Suprapubic skin (tissue), 3 donors: ENCODE measurements around the gene BBIP1.
"Not testable (repeated sequence)": the region's sequence is repeated elsewhere in the genome, so short reads cannot be mapped to it uniquely, and the experiment has no call there.

Experiments used
- EP300 ChIP-seq: sonication (generic); formaldehyde crosslinking; IDR thresholded peaks from one replicate; pipeline ENCODE4 v1.6.1; 2017; ENCODE audit warnings: antibody characterized with exemption
- POLR2A ChIP-seq, 2 donors: fragments of 450-650 bp; IDR thresholded peaks; one replicate each; pipeline ENCODE4 v1.6.1; 2017; ENCODE audit warnings: antibody characterized with exemption in 2 of 2, mild to moderate bottlenecking in 2 of 2, moderate library complexity in 2 of 2
- TF ChIP-seq, protein P1 (sequence below), 2 donors: fragments of 200-600 bp in 1 of 2; fragments of 450-650 bp in 1 of 2; sonication (generic) in 1 of 2; IDR thresholded peaks; one replicate each; pipeline ENCODE4 v1.5.1; 2016 to 2019; ENCODE audit warnings: antibody characterized with exemption in 2 of 2, mild to moderate bottlenecking in 1 of 2, moderate library complexity in 1 of 2

DNA sequence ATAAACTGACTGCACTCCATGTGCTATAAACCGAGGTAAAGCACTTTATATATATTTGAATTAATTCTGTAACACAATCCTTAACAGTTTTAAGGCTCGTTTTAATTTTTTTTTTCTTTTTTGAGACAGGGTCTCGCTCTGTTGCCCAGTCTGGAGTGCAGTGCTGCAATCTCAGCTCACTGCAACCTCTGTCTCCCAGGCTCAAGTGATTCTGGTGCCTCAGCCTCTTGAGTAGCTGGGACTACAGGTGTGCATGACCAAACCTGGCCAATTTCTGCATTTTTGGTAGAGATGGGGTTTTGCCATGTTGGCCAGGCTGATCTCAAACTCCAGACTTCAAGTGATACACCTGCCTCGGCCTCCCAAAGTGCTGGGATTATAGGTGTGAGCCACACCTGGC, 3.4 kb downstream of the BBIP1 start:
- TF ChIP-seq POLR2A (IDR thresholded peaks at IDR 0.05); EP300: not testable (repeated sequence)
- TF ChIP-seq, protein P1, sequence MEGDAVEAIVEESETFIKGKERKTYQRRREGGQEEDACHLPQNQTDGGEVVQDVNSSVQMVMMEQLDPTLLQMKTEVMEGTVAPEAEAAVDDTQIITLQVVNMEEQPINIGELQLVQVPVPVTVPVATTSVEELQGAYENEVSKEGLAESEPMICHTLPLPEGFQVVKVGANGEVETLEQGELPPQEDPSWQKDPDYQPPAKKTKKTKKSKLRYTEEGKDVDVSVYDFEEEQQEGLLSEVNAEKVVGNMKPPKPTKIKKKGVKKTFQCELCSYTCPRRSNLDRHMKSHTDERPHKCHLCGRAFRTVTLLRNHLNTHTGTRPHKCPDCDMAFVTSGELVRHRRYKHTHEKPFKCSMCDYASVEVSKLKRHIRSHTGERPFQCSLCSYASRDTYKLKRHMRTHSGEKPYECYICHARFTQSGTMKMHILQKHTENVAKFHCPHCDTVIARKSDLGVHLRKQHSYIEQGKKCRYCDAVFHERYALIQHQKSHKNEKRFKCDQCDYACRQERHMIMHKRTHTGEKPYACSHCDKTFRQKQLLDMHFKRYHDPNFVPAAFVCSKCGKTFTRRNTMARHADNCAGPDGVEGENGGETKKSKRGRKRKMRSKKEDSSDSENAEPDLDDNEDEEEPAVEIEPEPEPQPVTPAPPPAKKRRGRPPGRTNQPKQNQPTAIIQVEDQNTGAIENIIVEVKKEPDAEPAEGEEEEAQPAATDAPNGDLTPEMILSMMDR (IDR thresholded peaks at IDR 0.05) = not testable (repeated sequence)
